Liver (tissue), 9 donors: ENCODE data around the gene ST3GAL3. TPM values are rescaled to one million over a fixed set of nuclear protein-coding genes. Genes with fewer than 3 reads are reported as not detected.

ENCODE experiments used
- DNase-seq: peaks from one replicate; pipeline ENCODE4 v3.0.0-alpha.2; 2017; ENCODE audit warnings: low spot score
- H3K27ac ChIP-seq, 2 donors: one replicate each; pipeline ENCODE4 v1.7.0; 2013; ENCODE audit warnings: inconsistent platforms in 2 of 2, low read length in 2 of 2, control low read depth in 1 of 2, low read depth in 1 of 2, mild to moderate bottlenecking in 1 of 2
- H3K27me3 ChIP-seq, 4 donors: one replicate each; pipeline versions ENCODE4 v1.6.1 to v1.7.0; 2013; ENCODE audit warnings: low read length in 3 of 4, inconsistent platforms in 1 of 4, mild to moderate bottlenecking in 1 of 4, moderate library complexity in 1 of 4; ENCODE audit not compliant: control insufficient read depth in 4 of 4, insufficient read depth in 4 of 4
- H3K36me3 ChIP-seq, 4 donors: one replicate each; pipeline versions ENCODE4 v1.6.1 to v1.7.0; 2013; ENCODE audit warnings: low read length in 3 of 4, mild to moderate bottlenecking in 3 of 4, low read depth in 1 of 4, moderate library complexity in 1 of 4; ENCODE audit not compliant: control insufficient read depth in 4 of 4, insufficient read depth in 3 of 4
- H3K4me1 ChIP-seq, 4 donors: one replicate each; pipeline versions ENCODE4 v1.6.1 to v1.7.0; 2013; ENCODE audit warnings: low read length in 3 of 4, mild to moderate bottlenecking in 3 of 4, moderate library complexity in 1 of 4; ENCODE audit not compliant: control insufficient read depth in 4 of 4, insufficient read depth in 4 of 4
- H3K4me3 ChIP-seq, 3 donors: one replicate each; pipeline versions ENCODE4 v1.6.1 to v1.7.0; 2013; ENCODE audit warnings: low read length in 3 of 3, control low read depth in 1 of 3, low read depth in 1 of 3, mild to moderate bottlenecking in 1 of 3
- H3K9ac ChIP-seq, 2 donors: one replicate each; pipeline ENCODE4 v1.7.0; 2013; ENCODE audit warnings: low read length in 2 of 2, mild to moderate bottlenecking in 2 of 2, moderate library complexity in 2 of 2, control low read depth in 1 of 2, low read depth in 1 of 2
- H3K9me3 ChIP-seq, 4 donors: one replicate each; pipeline versions ENCODE4 v1.6.1 to v1.7.0; 2013; ENCODE audit warnings: low read length in 3 of 4; ENCODE audit not compliant: control insufficient read depth in 4 of 4
- FOXA1 ChIP-seq: IDR thresholded peaks from 2 replicates; pipeline ENCODE4 v1.6.1; 2016; ENCODE audit warnings: antibody characterized with exemption
- GABPA ChIP-seq, 2 donors: IDR thresholded peaks in 1 of 2; conservative IDR thresholded peaks in 1 of 2; 2 replicates each; pipeline ENCODE4 v1.6.1; 2016; ENCODE audit warnings: antibody characterized with exemption in 2 of 2, mild to moderate bottlenecking in 1 of 2, moderate library complexity in 1 of 2
- HNF4G ChIP-seq: IDR thresholded peaks from 2 replicates; pipeline ENCODE4 v1.6.1; 2016; ENCODE audit warnings: antibody characterized with exemption
- RAD21 ChIP-seq, 2 donors: IDR thresholded peaks; 2 replicates each; pipeline ENCODE4 v1.6.1; 2016; ENCODE audit warnings: antibody characterized with exemption in 2 of 2, mild to moderate bottlenecking in 2 of 2
- RXRA ChIP-seq, 2 donors: IDR thresholded peaks; 2 replicates each; pipeline ENCODE4 v1.6.1; 2017 to 2018; ENCODE audit warnings: antibody characterized with exemption in 2 of 2, mild to moderate bottlenecking in 1 of 2
- SP1 ChIP-seq: IDR thresholded peaks from 2 replicates; pipeline ENCODE4 v1.6.1; 2018; ENCODE audit warnings: antibody characterized with exemption, mild to moderate bottlenecking
- TAF1 ChIP-seq: conservative IDR thresholded peaks from 2 replicates; pipeline ENCODE4 v1.6.1; 2016; ENCODE audit warnings: antibody characterized with exemption, mild to moderate bottlenecking
- YY1 ChIP-seq: IDR thresholded peaks from 2 replicates; pipeline ENCODE4 v1.6.1; 2016; ENCODE audit warnings: antibody characterized with exemption, mild to moderate bottlenecking
- WGBS: extraction: QIAGEN DNeasy Blood & Tissue Kit; methylation state at CpG from one replicate; pipeline ENCODE4 v1.1.7; 2013; 5-methylcytosine and 5-hydroxymethylcytosine counted together
- polyA plus RNA-seq, 2 donors: library from polyadenylated mRNA; stranded (reverse) in 1 of 2; unstranded in 1 of 2; fragments of 200-250 nt in 1 of 2; fragments of >200 nt in 1 of 2; fragmentation: Nextera tagmentation in 1 of 2; extraction: Ambion mirVana in 1 of 2; gene quantifications; one replicate each; pipeline versions ENCODE4 v1.2.1 to v1.2.3, GENCODE V29; 2013 to 2015
- total RNA-seq, 2 donors: library from RNA; depleted of rRNA; stranded (reverse); fragments of >200 nt; gene quantifications; one replicate each; pipeline ENCODE4 v1.2.3, GENCODE V29; 2014
- TF ChIP-seq, protein P1 (sequence below): IDR thresholded peaks from 2 replicates; pipeline ENCODE4 v1.6.1; 2016; ENCODE audit warnings: antibody characterized with exemption
- TF ChIP-seq, protein P2 (sequence below): IDR thresholded peaks from 2 replicates; pipeline ENCODE4 v1.6.1; 2016; ENCODE audit warnings: antibody characterized with exemption
- TF ChIP-seq, protein P3 (sequence below): IDR thresholded peaks from 2 replicates; pipeline ENCODE4 v1.6.1; 2016; ENCODE audit warnings: antibody characterized with exemption
- TF ChIP-seq, protein P4 (sequence below): IDR thresholded peaks from 2 replicates; pipeline ENCODE4 v1.6.1; 2016; ENCODE audit warnings: antibody characterized with exemption, mild to moderate bottlenecking
- donor health status: healthy.
- donor health status: healthy.
- donor health status: healthy.
- donor health status: healthy.
- donor health status: healthy.

ST3GAL3 gene
- total and polyA plus RNA-seq, 4 donors, result 4.9 to 11.4 (median 8.1) TPM

DNA sequence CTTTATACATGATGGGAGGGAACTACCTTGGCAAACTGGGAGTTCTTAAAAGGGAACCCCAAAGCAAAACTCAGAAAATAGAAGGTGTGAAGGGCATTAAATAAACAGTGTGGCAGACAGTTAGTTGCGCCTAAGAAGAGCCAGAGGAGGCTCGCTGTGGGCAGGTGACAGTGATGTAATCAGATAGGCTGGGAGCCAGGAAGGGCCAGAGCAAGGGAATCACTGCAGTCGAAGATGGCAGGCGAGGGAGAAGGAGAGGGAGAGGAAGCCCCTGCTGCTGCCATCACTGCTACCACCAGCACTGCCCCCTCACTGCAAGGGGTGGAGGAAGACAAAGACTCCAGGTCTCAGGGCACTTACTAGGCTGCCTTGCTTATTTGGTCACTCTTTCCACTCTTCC is 97.2 kb downstream of the ST3GAL3 start:
- no peak for DNase-seq
- no peak overlapping the region for H3K9ac ChIP-seq
- H3K4me3 ChIP-seq, result no peak overlapping the region
- H3K4me1 ChIP-seq, result no peaks in the 10 kb centered on the region
- peaks cover 0 to 2% (median 0%) of the 10 kb centered on the region in 4 donors for H3K36me3 ChIP-seq
- TF ChIP-seq, protein P1, sequence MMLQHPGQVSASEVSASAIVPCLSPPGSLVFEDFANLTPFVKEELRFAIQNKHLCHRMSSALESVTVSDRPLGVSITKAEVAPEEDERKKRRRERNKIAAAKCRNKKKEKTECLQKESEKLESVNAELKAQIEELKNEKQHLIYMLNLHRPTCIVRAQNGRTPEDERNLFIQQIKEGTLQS, result no peak
- TF ChIP-seq SP1, result no peak
- TF ChIP-seq HNF4G, result no peak
- TF ChIP-seq, protein P2, sequence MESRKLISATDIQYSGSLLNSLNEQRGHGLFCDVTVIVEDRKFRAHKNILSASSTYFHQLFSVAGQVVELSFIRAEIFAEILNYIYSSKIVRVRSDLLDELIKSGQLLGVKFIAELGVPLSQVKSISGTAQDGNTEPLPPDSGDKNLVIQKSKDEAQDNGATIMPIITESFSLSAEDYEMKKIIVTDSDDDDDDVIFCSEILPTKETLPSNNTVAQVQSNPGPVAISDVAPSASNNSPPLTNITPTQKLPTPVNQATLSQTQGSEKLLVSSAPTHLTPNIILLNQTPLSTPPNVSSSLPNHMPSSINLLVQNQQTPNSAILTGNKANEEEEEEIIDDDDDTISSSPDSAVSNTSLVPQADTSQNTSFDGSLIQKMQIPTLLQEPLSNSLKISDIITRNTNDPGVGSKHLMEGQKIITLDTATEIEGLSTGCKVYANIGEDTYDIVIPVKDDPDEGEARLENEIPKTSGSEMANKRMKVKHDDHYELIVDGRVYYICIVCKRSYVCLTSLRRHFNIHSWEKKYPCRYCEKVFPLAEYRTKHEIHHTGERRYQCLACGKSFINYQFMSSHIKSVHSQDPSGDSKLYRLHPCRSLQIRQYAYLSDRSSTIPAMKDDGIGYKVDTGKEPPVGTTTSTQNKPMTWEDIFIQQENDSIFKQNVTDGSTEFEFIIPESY, result no peak
- no peak for TF ChIP-seq RXRA (IDR thresholded peaks at IDR 0.05)
- TF ChIP-seq, protein P3, sequence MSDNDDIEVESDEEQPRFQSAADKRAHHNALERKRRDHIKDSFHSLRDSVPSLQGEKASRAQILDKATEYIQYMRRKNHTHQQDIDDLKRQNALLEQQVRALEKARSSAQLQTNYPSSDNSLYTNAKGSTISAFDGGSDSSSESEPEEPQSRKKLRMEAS, result no peak
- no peak for TF ChIP-seq TAF1
- TF ChIP-seq YY1, result no peak
- TF ChIP-seq GABPA (IDR thresholded peaks at IDR 0.05 in 1 of 2, conservative IDR thresholded peaks at IDR 0.05 in 1 of 2), result no peak
- no peaks in the 10 kb centered on the region for H3K27me3 ChIP-seq
- 85% methylated on average over 4 of the region's 4 CpGs for whole genome bisulfite sequencing
- H3K27ac ChIP-seq, result no peak overlapping the region
- H3K9me3 ChIP-seq, result no peaks in the 10 kb centered on the region

DNA sequence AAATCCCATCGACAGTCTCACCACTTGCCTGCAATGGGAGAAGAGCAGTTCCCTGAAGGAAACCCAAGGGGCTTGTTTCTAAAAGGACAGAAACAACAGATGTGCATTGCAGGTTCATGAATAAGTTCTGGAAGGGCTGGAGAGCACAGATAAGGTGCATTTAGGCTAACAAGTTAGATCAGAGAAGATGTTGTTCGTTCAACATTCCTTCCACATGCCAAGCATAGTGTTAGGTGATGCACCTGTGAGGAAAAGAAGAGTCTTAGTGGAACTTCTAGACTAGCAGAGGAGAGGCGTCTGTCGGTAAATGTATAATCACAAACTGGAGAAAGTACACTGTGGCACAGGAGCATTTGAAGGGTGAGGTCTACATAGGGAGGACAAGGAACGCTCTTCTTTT is 98.0 kb downstream of the ST3GAL3 start:
- no peaks in the 10 kb centered on the region for H3K36me3 ChIP-seq
- no peak for DNase-seq
- H3K27ac ChIP-seq, result no peak overlapping the region
- no peaks in the 10 kb centered on the region for H3K9me3 ChIP-seq
- no peak for TF ChIP-seq GABPA (IDR thresholded peaks at IDR 0.05 in 1 of 2, conservative IDR thresholded peaks at IDR 0.05 in 1 of 2)
- TF ChIP-seq, protein P2, result no peak
- no peak for TF ChIP-seq RXRA (IDR thresholded peaks at IDR 0.05)
- no peak for TF ChIP-seq RAD21 (IDR thresholded peaks at IDR 0.05)
- TF ChIP-seq, protein P4, sequence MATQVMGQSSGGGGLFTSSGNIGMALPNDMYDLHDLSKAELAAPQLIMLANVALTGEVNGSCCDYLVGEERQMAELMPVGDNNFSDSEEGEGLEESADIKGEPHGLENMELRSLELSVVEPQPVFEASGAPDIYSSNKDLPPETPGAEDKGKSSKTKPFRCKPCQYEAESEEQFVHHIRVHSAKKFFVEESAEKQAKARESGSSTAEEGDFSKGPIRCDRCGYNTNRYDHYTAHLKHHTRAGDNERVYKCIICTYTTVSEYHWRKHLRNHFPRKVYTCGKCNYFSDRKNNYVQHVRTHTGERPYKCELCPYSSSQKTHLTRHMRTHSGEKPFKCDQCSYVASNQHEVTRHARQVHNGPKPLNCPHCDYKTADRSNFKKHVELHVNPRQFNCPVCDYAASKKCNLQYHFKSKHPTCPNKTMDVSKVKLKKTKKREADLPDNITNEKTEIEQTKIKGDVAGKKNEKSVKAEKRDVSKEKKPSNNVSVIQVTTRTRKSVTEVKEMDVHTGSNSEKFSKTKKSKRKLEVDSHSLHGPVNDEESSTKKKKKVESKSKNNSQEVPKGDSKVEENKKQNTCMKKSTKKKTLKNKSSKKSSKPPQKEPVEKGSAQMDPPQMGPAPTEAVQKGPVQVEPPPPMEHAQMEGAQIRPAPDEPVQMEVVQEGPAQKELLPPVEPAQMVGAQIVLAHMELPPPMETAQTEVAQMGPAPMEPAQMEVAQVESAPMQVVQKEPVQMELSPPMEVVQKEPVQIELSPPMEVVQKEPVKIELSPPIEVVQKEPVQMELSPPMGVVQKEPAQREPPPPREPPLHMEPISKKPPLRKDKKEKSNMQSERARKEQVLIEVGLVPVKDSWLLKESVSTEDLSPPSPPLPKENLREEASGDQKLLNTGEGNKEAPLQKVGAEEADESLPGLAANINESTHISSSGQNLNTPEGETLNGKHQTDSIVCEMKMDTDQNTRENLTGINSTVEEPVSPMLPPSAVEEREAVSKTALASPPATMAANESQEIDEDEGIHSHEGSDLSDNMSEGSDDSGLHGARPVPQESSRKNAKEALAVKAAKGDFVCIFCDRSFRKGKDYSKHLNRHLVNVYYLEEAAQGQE, result no peak
- no peak for TF ChIP-seq FOXA1
- TF ChIP-seq, protein P3, result no peak
- TF ChIP-seq, protein P1, result no peak
- no peak overlapping the region for H3K4me3 ChIP-seq
- whole genome bisulfite sequencing, result 99% methylated on average over 5 of the region's 5 CpGs
- H3K9ac ChIP-seq, result no peak overlapping the region
- no peaks in the 10 kb centered on the region for H3K27me3 ChIP-seq
- H3K4me1 ChIP-seq, result no peaks in the 10 kb centered on the region
